Ureter (tissue), 1 donor: ENCODE results near the gene GRAP. TPM values are rescaled to one million over a fixed set of nuclear protein-coding genes. Genes with fewer than 3 reads are reported as not detected.
"Not testable (repeated sequence)": the region's sequence is repeated elsewhere in the genome, so short reads cannot be mapped to it uniquely, and the experiment has no call there.

Source experiments
- DNase-seq: peaks from one replicate; pipeline ENCODE4 v3.0.0-alpha.2; 2020; ENCODE audit warnings: low spot score
- total RNA-seq: library from RNA; stranded (reverse); gene quantifications from one replicate; pipeline ENCODE4 v1.2.4, GENCODE V29; 2023
- donor health status: DM: yes; HTN: yes; CAD: no.

The GRAP gene
- 3.6 TPM for total RNA-seq

DNA sequence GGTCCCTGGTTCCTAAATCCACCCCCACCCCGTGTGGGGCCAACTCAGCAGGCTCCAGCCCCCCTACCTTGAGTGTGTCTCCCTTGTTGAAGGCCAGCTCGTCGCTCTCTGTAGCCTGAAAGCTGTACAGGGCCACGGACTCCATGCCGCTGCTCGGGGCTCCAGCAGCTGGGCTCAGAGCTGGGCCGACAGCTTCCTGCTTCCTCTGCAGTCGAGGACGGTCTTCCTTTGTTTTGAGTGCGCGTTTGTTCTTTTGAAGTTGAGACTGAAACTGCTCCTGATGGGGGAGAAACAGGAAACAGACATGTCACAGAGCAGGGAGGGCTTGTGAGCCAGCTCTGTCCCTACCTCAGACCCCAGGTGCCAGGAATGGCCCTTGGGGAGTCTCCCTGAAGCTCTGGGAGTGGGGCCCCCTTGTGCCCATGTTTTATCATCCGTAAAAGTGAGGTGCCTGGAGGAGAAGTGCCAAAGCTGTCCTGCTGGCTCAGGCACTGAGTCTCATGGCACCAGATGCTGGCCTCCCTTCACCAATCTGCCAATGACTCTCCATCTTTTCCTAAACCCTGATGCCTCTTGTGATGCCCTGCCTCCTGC lies at the start of gene GRAP:
Gene GRAP (minus strand): TSS at position 176 of the 594 bp plus-strand sequence. CDS start 31 bp downstream, at position 145.
- DNase-seq = not testable (repeated sequence)

DNA sequence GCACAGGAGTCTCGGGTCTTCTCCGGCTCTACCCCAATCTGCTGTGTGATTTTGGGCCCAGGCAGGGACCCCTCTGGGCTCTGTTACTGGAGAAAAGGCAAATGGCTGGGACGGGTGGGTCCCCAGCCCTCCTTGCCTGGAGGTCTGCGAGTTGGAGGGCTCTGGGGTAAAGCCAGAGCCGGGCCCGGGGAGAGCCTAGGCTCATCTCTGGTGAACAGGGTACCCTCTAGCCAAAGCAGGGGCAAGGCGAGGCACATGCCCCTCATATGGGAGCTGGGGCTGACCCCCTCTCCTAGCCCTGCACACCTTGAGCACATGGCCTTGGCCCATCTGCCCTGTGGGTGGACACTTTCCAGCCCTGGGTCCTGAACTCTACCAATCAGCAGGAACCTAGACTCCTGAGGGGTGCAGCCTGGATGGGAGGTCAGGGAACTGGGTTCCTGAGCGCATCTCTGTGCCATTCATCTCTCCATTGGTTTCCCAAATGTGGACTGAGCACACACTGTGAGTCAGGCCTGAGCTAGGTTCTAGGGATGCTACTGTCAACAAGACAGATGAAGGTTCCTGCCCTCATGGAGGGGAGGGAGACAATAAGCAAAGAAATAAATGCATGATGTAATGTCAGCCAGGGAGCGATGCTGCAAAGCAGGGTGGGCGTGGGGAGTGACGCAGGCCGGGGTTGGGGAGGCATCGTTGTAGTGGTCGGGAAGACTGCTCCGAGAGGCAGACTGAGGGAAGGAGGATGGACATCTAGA lies 47.1 kb upstream of the GRAP start:
- peak; percentile 37 for DNase-seq

DNA sequence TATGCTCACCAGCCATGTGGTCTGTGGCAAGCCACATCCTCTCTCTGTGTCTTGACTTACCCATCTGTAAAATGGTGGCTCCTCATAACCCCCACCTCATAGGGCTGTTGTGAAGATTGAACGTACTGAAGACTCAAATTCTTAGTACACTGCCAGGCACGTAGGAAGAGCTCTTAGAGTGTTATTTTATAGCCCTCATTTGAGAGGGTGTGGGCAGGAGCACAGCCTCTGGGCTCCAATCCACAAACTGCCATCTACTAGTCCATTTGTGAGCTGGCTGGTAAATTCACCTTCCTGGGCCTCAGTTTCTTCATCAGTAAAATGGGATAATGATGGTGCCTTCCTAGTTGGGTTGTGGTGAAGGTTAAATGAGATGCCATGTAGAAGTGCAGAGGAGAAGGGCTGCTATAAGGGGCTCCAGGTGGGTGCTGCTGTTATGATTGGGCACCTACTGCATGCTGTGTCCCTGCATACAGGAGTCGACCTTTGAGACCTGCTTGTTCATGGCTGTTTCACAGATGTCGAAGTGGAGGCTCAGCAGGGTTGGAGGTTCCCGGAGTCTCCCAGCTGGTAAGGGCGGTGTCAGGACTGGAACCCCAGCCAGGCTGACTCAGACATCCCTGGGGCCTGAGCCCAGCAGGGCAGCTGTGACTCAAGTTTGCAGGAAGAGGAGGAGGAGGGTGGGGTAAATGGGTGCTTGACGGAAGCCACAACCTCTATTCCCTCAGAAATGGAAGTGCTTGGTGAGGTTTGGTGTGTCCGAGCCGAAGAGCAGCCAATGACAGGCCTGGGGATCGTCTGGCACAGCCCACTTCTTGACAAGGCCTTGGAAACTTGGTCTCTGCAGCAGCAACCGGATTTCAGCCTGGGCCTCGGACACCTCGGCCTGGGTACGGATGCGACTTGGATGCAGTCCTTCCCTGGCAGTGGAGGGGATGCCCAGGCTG lies 46.3 kb upstream of the GRAP start:
- DNase-seq = peak; percentile 36

DNA sequence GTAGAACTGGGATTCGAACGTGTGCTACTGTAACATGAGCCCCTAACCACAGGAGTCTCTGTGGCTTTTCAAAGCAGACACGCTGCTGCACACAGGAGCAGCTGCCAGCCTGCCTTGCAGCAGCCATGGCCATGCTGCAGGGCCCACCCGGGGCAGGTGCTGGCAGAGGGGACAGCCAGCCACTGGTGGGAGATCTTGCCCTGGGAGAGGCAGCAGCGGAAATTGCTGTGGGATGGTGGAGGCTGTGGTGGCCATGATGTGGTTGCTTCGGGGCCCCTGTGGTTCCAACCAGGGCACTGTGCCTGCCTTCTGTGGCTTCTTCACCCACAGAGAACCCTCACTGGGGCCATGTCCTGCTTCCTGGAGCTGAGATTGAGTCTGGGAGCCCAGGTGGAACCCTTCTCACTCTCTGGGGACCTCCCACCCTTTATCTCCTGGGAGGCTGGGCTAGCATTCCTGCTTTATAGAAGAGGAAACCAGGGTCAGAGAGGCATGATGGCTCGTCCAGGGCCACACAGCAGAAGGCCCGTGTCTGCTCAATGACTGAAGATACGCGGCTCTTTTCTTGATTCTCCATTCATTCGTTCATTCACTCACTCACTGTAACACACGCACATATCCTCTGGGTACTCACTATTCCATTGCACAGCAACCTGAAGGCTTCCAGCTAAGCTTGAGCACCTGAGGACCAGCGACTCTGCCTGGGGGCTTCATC lies 43.5 kb upstream of the GRAP start:
- not testable (repeated sequence) for DNase-seq

DNA sequence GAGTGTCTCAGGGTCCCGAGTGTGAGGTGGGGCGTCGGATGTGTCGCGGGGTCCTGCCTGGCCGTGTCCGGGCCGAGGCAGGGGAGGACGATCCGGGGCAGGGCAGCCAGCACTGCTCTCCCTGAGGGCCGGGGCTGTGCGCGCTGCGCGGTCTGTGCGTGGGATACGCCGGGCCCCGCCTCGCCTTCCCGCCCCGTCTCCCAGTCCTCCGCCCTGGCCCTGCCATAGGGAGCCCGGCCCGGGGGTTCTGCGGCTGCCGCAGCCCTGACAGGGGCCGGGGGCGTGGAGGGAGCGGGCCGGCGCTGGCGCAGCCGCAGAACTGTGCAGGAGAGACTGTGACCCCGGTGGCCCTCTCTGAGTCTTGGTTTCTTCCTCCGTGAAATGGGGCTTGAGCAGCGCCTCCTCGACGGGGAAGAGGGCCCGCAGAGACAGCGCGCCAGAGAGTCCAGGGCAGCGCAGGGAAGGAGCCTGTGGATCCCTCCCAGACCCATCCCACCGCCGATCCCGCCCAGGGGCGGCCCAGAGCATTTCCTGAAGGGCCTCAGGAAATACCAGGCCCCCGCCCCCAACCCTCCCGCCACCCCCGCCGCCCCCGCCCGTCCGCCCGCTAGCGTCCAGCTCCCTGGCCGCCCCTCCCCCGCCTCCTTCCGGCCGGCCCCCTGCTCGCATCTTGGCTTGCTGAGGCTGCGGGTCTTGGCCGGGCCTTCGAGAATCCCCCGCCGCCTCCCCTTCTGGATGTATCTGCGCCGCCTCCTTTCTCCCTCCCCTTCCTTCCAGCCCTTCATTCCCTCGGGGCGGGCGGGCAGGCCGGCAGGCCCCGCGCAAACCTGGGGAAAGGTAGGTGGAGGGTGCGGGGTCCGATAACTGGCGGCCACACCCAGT lies 42.3 kb upstream of the GRAP start:
- peak; percentile 20 for DNase-seq

DNA sequence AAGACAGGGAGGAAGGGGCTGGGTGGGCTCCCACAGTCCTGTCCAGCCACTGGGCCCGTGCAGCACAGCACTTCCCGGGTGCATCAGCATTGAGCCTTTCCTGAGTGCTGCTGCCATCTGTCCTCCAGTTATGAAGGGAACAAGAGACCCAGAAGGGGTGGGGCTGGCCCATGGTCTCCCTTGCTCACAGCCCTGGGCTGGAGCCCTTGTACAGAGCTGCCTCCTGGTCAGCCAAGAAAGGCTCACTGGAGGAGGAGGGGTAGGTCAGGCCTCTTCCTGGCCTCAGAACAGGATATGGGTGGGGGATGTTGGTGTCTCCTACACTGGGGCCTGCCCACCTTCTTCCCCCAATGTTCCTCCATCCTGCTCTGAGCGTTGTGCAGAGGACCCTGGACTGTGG lies 30.6 kb upstream of the GRAP start:
- DNase-seq = not testable (repeated sequence)

DNA sequence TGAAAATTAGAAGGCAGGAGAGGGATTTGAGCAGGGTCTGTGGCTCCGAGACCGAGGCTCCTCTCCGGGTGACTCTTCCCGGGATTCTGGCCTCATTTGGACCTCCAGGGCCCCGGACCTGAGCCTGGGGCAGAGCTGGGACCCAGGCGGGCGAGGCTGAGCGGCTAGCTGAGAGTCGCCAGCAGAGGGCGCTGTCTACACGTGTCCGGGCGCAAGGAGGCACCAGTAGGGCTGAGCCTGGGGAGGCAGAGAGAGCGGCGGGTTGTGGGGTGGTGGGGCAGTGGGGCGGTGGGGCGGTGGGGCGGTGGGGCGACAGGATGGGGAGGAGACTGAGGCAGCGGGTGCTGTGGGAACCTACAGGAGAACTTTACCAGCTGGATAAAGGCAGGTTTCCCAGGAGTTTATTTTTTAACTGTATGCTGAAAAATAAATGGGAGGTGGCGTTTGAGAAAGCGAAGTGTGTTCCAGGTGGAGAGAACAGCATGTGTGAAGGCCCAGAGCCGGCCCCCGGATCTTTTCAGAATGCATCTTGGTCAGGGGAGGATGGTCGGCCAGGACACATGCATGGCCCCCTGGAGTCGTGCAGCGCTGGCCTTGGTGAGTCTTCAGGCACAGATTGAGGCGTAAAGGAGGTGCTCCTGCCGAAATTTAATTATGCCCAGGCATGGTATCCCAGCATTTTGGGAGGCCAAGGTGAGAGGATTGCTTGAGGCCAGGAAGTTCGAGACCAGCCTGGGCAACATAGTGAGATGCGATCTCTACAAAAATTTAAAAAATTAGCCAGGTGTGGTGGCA lies 29.8 kb upstream of the GRAP start:
- DNase-seq = peak; percentile 41

DNA sequence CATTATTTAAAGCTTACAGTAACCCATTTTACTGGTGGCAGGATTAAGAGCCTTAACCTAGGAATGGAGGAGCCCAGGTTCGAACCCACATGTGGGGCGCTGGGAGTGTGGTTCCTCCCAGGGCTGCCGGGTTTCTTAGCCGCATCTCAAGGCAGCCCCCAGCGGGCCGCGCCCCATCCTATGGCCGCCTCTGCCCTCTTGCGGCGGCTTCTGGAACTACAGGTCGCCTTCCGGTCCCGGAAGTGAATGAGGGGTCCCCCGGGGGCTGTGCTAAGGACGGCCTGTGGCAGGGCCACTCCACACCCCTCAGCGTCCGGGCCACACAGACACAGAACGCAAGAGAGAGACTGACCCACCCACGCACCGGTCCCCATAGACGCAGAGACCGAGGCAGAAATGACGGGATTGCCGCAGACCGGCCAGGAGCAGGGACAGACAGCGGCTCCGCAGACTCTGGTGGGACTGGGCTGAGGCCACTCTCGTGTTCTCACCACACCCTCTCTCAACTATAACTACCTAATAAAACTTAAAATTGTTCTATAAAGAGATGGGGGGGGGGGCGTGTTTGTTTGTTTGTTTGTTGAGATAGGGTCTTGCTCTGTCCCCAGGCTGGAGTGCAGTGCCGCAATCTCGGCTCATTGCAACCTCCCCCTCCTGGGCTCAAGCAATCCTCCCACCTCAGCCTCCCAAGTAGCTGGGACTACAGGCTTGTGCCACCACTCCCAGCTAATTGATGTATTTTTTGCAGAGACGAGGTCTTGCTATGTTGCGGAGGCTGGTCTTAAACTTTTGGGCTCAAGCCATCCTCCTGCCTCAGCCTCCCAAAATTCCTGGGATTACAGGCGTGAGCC lies 23.8 kb upstream of the GRAP start:
- not testable (repeated sequence) for DNase-seq

DNA sequence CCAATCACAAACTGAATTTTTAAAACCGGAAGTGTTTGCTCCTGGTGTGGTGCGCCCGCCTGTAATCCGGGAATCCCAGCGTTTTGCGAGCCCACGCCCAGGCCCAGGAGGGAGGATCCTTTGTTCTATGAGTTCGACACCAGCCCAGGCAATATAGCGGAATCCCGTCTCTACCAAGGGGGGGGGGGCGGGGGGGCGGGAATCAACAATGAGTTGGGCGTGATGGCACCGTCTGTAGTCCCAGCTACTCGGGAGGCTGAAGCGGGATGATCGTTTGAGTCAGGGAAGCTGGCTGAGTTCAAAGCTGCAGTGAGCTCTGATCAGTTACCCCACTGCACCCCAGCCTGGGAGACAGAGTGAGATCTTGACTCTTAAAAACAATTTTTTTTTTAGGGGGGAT lies 17.6 kb upstream of the GRAP start:
- DNase-seq = peak; percentile 15

DNA sequence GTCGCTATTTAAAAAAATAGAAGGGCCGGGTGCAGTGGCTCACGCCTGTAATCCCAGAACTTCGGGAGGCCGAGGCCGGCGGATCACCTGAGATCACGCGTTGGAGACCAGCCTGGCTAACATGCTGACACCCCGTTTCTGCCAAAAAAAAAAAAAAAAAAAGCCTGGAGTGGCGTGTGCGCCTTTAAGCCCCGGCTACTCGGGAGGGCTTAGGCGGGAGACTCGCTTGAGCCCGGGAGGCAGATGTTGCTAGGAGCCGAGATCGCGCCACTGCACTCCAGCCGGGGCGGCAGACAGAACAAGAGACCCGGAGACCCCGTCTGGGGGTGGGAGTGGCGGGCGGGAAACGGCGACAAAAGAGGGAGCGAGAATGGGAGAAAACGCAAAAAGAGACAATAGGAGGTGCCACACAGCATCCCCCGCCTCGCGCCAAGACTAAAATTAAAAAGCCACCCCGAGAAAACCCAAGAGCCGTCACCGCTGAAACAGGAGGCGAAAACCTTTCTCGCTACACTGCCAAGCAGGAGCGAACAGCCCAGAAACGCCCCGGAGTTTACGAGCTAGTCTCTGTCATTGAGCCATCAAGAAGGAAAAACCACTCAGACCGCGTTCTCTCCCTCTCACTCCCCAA lies 16.7 kb upstream of the GRAP start:
- DNase-seq = peak; percentile 95

DNA sequence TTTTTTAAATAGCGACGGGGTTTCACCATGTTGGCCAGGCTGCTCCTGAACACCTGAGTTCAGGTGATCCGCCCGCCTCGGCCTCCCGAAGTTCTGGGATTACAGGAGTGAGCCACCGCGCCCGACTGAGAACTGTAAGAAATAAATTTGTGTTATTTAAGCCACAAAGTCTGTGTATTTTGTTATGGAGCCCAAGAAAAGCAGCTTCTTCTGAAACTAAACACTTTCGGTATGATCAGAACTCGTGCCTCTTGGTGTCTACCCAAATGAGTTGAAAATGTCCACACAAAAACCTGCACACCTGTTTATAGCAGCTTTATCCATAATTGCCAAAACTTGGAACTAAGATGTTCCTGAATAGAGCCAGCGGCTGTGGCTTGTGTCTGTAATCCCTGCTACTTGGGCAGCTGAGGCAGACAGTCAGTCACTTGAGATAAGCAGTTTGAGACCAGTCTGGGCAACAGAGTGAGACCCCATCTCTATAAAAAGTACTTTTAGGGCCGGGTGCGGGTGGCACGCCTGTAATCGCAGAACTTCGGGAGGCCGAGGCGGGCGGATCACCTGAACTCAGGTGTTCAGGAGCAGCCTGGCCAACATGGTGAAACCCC lies 16.1 kb upstream of the GRAP start:
- DNase-seq = not testable (repeated sequence)

DNA sequence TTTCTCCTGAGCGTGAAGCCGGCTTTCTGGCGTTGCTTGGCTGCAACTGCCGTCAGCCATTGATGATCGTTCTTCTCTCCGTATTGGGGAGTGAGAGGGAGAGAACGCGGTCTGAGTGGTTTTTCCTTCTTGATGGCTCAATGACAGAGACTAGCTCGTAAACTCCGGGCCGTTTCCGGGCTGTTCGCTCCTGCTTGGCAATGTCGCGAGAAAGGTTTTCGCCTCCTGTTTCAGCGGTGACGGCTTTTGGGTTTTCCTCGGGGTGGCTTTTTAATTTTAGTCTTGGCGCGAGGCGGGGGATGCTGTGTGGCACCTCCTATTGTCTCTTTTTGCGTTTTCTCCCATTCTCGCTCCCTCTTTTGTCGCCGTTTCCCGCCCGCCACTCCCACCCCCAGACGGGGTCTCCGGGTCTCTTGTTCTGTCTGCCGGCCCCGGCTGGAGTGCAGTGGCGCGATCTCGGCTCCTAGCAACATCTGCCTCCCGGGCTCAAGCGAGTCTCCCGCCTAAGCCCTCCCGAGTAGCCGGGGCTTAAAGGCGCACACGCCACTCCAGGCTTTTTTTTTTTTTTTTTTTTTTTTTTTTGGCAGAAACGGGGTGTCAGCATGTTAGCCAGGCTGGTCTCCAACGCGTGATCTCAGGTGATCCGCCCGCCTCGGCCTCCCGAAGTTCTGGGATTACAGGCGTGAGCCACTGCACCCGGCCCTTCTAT lies 15.4 kb upstream of the GRAP start:
- not testable (repeated sequence) for DNase-seq

DNA sequence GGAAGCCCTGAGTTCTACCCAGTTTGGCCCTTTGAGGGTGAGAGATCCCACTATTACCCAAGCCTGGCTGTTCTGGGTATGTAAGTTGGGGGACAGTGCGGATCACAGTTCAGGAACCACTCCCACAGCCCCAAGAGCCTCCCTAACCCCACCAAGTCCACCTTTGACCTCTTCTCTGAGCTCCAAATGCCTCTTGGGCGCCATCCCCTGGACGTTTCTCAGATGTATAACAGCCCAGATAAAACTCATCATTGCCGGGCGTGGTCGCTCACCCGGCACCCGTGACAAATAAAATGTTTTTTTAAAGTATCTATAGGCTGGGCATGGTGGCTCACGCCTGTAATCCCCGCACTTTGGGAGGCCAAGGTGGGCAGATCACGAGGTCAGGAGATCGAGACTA lies 8.7 kb upstream of the GRAP start:
- DNase-seq = not testable (repeated sequence)

DNA sequence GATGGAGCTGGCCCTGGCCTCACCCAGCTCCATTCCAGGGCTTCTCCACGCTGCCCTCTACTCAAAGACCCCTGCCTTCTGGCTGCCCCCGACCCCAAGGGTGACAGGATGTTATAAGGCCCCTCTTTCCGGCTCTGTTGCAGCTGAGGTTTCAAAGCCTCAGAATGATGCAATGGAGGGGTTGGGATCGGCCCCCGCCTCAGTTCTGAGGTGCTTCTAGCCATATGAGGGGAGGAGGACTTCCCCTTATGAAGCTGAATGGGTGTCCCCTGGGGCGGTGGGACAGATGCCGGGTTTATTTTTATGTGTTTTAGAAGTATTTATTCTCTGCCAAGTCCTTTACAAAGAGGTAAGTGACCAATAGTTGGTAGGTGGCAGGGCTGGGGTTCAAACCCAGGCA lies 2.1 kb upstream of the GRAP start:
- not testable (repeated sequence) for DNase-seq

DNA sequence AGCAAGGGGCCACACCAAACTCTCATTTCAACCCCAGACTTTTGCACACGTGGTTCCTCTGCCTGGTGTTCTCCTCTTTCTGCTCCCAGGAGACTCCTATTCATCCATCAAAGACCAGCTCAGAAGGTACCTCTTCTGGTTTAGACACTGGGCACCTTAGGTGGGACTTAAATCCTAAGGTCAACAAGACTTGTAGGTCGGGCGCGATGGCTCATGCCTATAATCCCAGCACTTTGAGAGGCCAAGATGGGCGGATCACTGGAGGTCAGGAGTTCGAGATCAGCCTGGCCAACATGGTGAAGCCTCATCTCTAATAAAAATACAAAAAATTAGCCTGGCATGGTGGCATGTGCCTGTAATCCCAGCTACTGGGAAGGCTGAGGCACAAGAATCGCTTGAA lies 753 bp upstream of the GRAP start:
- not testable (repeated sequence) for DNase-seq

DNA sequence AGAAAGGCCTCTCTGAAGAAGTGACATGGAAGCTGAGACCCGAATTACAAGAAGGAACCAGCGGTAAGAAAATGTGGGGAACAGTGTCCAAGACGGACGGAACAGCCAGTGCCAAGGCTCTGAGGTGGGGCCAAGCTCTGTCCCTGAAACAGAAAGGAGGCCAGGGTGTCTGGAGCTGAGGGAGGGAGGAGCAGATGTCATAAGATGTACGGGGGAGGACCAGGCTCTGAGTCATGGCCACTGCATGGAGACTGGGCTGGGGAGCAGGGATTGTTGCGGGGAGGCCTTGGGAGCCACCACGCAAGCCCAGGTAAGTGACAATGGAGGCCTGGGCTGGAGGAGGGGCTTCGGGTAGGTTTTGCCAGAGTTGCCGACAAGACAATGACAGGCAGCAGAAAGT lies 2.1 kb downstream of the GRAP start:
- not testable (repeated sequence) for DNase-seq

DNA sequence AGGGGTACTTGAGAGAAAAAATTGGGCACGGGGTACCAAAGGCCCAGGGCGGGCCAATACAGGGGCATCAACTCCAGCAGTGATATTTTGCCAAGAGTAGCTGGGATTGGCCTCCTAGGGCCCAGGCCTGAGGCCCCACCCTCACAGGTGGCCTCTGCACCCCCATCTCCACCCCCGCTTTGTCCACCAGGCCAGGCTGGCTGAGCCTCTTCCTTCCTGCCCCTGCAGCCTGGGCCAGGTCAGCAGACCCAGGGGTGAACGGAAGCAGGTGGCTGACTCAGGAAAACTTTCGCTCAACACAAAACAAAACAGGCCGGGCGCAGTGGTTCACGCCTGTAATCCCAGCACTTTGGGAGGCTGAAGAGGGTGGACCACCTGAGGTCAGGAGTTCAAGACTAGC lies 3.7 kb downstream of the GRAP start:
- DNase-seq = not testable (repeated sequence)
